CD4-positive, alpha-beta T cell treated with Interleukin-4 for 4 hours (primary cell): Measurements from ENCODE around the gene TYW1B.
"Not testable (repeated sequence)": the region's sequence is repeated elsewhere in the genome, so short reads cannot be mapped to it uniquely, and the experiment has no call there.

Experiments used
- DNase-seq: peaks from one replicate; pipeline ENCODE4 v3.0.0-alpha.2; 2020

The TYW1B gene

DNA sequence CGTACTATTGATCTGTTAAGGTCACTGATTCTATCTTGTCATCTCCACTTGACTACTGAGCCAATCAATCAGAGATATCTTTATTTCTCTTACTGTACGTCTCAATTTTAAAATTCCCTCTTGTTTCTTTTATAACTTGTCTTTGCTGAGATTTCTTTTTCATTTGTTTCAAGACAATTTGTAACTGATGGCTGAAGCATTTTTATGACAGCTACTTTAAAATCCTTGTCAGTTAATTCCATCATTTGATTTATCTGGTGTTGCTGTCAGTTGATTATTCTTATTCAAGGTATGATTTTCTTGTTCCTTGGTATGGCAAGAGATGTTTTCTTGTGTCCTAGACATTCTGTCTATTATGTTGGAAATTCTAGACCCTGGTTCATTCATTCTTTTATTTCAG, 76.6 kb downstream of the TYW1B start:
- no peak for DNase-seq

DNA sequence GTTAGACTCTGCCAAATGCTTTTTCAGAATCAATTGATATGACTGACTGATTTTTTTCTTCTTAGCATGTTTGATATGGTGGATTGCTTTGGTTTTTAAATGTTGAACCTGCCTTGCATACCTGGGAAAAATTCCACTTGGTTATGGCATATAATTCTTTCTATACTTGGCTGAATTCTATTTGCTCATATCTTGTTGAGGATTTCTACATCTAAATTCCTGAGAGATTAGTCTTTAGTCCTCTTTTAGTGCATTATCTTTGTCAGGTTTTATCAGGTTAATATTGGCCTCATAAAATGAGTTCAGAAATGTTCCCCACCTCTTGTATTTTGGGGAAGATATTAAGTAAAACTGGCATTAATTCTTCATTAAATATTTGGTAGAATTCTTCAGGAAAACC, 79.4 kb downstream of the TYW1B start:
- not testable (repeated sequence) for DNase-seq

DNA sequence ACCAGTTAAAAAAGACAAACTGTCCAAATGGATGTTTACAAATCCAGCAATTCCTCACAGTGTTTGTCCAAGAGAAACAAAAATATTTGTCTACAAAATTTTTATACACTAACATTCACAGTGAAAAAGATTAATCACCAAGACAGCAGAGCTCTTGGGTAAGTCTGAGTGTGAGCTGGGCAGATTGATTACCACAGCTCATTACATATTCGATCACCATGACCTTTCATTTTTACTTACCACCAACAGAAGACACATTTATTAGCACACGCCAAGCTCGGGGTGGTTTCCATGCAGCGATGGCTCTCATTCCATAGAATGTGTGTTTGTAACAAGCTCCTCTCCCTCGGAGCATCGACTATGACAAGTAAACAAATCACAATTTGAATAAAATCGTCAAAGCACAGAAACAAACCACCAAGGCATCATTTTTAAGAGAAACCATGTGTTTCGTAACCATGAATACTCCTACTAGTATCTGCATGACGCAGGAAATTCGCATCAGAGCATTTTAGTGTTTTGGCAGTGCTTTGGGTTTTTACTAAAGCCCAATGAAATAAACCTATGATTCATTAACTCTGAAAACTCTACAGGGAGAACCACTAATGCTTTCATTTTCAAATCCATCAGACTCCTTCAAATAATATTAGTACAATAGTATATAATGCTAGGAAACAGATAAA, 83.6 kb downstream of the TYW1B start:
- DNase-seq, result not testable (repeated sequence)

DNA sequence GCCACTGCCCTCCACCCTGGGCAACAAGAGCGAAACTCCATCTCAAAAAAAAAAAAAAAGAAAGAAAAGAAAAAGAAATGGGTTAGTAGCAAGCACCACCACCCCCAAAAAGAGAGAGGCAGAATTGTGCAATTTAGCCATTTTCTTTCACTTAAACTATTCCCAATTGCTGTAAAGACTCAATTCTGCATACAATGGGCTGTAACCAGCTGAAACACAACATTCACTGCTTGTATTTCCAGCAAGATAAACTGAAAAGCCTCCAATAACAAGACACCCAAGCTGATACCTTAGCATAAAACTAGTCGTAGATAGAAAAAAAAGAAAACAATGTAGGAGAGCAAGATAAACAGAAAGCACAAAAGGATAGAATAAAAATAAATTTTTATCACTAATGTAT, 84.2 kb downstream of the TYW1B start:
- DNase-seq, result not testable (repeated sequence)

DNA sequence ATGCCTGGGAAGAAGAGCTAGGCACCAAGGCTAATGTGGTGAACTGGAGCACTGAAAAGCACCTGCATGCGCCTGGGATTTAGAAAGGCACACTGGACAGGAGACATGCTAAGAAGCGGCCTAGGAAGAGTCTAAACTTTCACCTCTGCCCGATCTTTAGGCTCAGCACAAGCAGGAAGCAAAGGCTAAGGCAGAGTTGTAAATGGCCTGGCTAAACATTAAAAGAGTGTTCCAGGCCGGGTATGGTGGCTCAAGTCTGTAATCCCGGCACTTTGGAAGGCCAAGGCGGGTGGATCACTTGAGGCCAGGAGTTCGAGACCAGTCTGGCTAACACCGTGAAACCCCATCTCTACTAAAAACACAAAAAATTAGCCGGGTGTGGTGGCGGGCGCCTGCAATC, 88.3 kb downstream of the TYW1B start:
- not testable (repeated sequence) for DNase-seq

DNA sequence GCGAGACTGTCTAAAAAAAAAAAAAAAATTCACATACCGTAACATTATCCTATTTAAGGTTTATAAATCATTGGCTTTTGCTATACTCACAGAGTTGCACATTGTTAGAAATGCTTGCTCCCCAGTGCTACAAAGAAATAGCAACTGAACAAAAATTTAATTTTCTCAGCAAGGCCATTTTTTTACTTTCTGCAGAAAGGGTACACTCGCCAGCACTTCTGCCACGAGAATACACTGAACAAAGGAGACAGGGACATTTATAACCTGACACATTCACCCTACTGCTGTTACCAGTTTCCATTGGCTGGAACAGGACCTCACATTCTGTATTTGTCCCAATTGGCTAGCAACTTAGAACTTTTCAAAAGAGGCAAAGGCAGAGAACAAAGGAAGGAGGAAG, 92.1 kb downstream of the TYW1B start:
- DNase-seq, result not testable (repeated sequence)

DNA sequence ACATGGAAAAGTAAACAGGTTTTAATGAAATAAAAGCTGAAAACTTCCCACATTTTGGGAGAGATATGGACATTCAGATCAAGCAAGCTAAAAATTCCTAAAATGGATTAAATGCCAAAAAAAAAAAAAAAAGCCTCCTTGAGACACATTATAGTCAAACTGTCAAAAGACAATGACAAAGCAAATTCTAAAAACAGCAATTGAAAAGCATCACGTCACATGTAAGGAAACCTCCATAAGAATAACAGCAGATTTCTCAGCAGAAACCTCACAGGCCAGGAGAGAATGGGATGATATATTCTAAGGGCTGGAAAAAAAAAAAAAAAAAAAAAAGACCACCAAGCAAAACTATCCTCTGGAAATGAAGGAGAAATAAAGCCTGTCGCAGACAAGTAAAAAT, 97.2 kb downstream of the TYW1B start:
- DNase-seq, result not testable (repeated sequence)

DNA sequence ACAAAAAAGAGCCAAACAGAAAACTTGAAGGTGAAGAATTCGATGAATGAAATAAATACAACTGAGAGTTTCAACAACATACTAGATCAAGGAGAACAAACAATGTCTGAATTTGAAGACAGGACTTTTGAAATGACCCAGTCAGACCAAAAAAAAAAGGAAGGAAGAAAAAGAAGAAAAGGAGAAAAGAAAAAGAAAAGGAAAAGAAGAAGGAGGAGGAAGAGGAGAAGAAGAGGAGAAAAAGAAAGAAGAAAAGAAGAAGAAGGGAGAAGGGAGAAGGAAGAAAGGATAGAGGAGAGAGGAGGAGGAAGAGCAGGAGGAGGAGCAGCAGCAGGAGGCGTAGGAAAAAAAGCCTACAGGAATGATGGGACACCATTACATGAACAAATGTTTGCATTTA, 97.6 kb downstream of the TYW1B start:
- DNase-seq, result not testable (repeated sequence)

DNA sequence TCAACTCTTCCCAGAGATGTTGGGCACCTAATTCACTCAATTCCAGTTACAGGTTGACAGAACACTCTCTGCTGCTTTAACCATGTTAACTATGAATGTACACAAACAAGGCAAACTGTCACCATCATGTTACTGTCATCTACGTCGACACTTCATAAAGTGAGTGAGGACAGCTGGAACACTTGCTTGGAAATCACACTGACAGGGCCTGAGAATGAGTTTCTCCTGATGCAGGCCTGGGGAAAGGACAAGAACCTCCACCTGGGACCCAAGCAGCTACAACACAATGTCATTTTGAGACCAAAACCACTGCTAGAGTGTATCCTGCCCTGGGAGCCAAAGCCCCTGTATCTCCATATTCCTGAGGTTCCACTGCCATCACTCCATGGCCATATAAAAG, 98.9 kb downstream of the TYW1B start:
- DNase-seq, result not testable (repeated sequence)

DNA sequence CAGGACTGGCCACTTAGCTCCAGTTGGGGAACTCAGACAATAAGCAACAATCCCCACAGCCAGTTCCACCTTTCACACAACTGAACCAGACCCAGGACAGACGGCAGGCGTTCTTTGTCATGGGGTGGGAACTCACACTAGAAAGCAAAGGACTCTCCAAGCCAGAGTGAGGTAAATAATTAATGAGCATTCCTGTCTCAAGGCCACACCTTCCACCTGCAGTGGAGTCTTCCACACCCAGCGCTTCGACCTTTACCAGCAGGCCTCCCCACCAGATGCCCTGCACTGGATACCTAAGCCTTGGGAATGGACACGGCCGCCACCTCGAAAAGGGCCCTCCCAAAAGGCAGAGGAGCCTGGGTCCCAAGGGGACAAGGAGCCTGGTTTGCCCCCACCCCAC, 105.3 kb downstream of the TYW1B start:
- not testable (repeated sequence) for DNase-seq

DNA sequence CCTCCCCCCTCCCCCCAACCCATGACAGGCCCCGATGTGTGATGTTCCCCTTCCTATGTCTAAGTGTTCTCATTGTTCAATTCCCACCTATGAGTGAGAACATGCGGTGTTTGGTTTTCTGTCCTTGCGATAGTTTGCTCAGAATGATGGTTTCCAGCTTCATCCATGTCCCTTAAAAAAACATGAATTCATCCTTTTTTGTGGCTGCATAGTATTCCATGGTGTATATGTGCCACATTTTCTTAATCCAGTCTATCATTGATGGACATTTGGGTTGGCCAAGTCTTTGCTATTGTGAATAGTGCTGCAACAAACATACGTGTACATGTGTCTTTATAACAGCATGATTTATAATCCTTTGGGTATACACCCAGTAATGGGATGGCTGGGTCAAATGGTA, 107.1 kb downstream of the TYW1B start:
- DNase-seq, result not testable (repeated sequence)

DNA sequence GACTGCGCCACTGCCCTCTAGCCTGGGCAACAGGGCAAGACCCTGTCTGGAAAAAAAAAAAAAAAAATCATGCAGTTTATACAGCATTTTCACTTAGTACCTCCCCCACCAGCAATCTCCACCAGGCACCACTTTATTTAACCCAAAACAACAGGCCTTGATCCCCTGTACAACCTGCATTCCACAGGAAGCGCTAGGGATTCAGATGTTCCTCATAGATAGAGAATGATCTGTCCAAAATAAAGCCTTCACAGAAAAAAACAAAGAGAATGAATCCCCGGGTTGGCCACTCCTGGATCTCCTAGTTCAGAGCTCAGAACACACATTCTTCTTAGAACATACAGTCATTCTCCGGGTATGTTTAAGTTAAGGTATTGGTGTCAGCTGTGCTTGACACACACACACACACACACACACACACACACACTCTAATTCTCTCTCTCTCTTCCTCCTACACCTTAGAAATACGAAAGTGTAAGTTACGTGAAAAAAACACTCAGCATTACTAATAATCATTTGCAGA, 110.7 kb downstream of the TYW1B start:
- not testable (repeated sequence) for DNase-seq

DNA sequence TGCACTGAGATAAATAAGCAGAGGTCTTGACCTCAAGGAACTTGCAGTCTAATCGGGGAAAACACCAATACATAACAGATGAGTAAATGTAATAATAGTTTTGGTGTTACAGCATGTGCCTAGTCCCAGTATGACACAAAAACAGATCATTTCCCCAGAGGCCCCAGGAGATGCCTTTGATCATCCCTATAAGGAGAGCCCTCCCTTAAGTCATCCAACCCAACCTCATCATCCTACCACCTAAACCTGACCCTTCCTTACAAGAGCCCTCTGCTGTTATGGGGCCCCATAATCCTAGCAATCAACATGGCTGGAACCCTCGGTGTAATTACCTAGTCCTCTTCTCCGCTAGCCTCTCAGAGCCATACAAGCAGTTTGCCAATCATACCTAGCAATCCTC, 116.1 kb downstream of the TYW1B start:
- not testable (repeated sequence) for DNase-seq

DNA sequence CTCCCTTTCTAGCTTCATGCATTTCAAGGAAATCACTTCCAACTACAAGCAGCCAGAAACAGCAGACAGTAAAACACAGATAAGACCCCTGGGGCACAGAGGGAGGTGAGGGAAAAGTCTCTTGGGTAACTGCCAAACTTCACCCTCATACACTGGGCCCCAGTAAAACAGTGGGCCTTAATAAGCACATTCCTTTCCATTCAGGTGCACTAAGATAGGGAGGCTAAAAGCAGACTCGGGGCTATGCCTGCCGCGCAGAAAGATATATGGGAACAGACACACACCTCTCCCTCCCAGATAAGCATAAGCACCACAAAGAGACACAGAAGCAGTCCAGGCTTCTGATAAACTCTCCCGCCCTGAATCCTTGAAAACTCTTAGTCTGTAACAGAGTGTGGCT, 117.0 kb downstream of the TYW1B start:
- no peak for DNase-seq

DNA sequence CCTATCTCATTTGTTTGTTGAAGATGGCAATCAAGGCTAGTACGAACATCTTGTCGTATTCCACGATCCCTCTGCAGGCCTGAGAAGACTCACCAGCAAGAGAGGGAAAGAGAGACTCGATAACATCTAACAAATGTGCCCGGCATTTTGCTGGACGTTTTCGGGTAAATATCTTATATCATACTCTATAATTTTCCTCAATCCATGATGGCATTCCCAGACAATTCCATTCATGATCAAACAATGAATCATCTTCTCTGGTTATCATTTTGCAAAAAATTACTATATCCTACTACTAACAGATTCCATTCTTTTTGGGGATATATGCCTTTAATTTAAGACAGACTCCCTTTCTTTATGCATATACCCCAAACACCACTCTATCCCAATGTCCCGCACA, 118.1 kb downstream of the TYW1B start:
- no peak for DNase-seq

DNA sequence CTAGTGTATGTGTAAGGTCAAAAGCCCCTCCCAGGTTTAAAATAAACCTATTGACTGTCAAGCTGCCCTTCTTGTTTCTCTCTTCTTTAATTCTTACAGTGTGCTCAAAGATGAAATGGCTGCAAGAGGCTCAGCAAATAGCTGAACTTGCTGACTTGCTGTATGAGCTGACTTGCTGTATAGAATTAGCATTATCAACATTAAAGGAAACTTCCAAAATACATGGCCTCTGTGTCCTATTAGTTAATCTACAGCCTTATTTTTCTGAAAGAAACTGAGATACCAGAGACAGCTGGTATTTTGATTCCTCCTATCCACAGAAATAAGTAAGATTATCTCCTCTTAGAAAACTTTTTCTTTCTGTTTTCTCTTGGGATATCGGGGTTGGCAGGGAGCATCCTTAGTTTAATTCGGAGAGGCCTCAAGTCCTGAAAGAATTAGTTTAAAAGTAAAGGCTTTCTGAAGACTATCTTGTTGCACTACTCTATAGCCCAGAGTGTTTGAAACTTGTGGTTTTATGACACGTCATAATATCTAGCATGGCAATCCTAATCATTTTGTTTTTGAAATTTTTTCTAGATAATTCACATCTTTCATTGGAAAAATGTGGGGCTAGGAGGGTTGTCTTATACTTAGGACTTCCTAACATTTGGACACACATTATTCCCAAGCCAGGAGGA, 119.5 kb downstream of the TYW1B start:
- not testable (repeated sequence) for DNase-seq

DNA sequence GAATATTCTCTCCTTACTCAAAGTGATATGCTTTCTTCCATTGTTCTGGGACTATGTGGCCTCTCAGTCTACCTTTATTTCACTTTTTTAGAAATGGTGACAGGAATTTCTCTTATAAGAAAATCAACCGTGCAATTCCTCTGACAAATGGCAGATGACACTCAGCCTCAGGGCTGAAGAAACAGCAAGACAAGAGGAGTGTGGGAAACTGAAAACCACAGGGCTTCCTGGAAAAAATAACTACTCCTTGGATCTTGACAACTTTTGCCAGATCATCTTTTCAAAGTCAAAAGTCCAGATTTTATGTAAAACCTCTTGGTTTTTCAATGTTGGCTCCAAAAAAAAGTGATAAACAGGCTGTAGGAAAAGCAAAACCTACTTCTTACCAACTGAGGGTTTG, 121.5 kb downstream of the TYW1B start:
- no peak for DNase-seq

DNA sequence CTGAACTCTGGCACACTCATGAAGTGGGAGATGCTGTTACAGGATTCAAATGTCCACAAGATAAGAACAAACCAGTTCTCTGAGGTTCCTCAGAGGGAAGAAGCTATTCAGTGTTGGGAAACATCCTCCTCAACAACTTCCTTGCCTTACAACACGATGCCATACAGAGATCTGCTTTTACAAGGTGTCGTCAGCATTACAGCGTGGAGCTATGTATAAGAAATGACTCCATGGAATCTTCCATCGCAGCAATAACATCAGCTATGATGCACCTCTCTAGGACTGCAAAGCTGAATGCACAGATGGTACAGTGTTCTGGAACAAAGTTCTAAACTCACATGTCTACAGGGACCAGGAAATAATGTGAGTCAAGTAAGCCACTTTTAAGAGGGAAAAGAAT, 122.3 kb downstream of the TYW1B start:
- DNase-seq, result not testable (repeated sequence)

DNA sequence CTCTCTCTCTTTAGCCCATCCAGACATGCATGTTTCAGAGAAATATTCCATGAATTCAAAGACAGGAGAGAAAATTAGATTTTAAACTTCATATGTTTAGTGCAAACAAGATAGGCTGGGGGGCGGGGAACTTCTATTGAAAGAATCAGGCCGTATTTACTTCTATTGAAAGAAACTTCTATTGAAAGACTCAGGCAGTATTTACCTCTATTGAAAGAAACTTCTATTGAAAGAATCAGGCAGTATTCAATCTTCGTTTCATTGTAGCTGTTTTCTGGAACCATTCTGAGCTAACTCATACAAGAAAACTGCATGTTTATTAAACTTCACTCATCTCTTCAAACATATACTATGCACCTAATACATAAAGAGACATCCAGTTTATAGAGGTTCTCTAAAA, 123.1 kb downstream of the TYW1B start:
- DNase-seq, result no peak

DNA sequence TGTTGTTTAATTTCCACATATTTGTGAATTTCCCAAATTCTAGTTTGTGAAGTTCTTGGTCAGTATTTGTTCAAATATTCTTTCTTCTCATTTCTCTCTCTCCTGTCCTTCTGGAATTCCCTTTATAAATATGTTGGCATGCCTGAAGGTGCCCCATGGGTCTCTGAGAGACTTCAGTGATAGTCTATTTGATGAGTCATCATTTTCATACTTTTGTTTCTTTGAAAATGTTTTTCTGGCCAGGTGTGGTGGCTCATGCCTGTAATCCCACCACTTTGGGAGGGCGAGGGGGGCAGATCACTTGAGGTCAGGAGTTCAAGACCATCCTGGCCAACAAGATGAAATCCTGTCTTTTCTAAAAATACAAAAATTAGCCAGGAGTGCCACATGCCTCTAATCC, 127.5 kb downstream of the TYW1B start:
- not testable (repeated sequence) for DNase-seq

DNA sequence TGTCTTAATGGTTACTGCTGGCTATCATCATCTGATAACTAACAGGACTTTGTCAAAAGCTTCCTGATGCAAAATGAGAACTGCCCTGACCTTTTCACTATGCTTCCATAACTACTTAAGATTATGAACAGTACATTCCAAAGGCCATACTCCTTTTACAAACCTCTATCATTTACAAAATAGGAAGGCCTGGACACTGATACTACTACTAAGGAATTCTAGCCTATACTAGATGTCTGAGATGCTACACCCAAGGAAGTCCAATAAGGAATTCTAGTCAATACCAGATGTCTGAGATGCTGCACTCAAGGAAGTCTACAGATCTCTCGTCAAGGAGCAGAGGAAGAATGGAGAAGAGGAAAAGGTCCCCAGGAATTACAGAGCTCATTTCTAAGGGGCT, 130.9 kb downstream of the TYW1B start:
- DNase-seq, result not testable (repeated sequence)

DNA sequence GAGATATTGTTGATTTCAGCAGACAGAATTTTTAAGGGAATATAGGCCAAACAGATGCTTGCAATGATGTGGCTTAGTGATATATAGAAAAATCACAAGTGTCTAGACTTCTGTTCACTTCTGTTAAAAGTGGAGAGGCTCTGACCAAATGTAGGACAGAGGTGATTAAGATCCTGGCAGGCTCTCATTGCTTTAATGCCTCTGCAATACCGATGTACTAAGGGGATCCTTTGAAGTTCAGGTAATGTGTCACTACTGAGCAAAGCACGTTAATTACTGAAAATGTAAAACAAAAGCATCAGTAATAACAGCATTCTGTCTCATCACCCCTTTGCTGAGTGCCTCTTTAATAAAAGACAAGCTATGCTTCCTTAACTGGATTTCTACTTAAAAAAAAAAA, 131.4 kb downstream of the TYW1B start:
- not testable (repeated sequence) for DNase-seq

DNA sequence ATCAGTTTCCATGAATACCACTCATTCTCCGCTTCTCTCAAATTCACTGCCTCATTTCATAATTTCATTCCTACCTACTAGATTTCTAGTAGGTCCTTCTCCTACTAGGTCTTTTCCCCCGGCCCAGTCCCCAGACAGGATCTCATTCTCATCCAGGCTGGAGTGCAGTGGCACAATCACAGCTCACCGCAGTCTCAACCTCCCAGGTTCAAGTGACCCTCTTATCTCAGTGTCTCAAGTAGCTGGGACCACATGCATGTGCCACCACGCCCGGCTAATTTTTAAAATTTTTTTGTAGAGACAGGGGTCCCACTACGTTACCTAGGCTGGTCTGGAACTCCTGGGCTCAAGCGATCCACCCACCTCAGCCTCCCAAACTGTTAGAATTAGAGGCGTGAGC, 132.5 kb downstream of the TYW1B start:
- DNase-seq, result not testable (repeated sequence)

DNA sequence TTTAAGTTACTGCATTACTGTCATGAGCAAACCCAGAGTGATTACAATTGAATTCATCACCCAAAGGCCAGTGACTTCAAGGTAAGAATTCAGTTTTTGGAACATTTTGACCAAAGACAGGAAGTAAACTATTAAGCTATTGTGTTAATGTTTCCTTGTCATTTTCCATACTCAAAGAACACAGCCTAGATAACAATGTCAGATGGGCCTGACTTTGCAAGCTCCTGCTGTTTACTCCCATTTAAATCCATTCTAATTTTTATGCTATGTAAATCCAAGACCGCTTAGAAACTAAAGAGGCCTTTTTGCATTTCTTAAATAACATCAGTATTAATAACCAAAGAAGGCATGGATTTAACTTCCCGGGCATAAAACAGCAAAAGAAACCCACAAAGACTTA, 136.6 kb downstream of the TYW1B start:
- DNase-seq, result not testable (repeated sequence)
